Fibroblast of skin of abdomen (primary cell): ENCODE measurements around the gene MARK3.
"Not testable (repeated sequence)": the region's sequence is repeated elsewhere in the genome, so short reads cannot be mapped to it uniquely, and the experiment has no call there.

Experiments used
- DNase-seq: peaks from one replicate; pipeline ENCODE4 v3.0.0-alpha.2; 2013

Gene MARK3

GRCh38 chr14:103514596-103515421, 129.6 kb downstream of the MARK3 start:
- no peak for DNase-seq

- no peak for DNase-seq
These were observed 131.4 kb downstream of the MARK3 start for GRCh38 chr14:103516426-103517173.

- no peak for DNase-seq
These were observed 132.0 kb downstream of the MARK3 start for GRCh38 chr14:103517174-103517566.

- no peak for DNase-seq
These were observed 132.7 kb downstream of the MARK3 start for GRCh38 chr14:103517721-103518421.

- peak; percentile 34 for DNase-seq
These were observed 133.3 kb downstream of the MARK3 start for GRCh38 chr14:103518422-103519042.

- DNase-seq, result no peak
These were observed 134.0 kb downstream of the MARK3 start for GRCh38 chr14:103519043-103519836.

GRCh38 chr14:103519837-103520212, 134.6 kb downstream of the MARK3 start:
- DNase-seq, result no peak

GRCh38 chr14:103520269-103520656, 135.0 kb downstream of the MARK3 start:
- no peak for DNase-seq

GRCh38 chr14:103520657-103521437, 135.6 kb downstream of the MARK3 start:
- peak; percentile 52 for DNase-seq

GRCh38 chr14:103521438-103521950, 136.3 kb downstream of the MARK3 start:
- DNase-seq, result no peak

GRCh38 chr14:103521951-103522563, 136.8 kb downstream of the MARK3 start:
- no peak for DNase-seq

- peak; percentile 29 for DNase-seq
These were observed 137.7 kb downstream of the MARK3 start, which contains the start of gene CKB for GRCh38 chr14:103522649-103523574. CKB (minus strand) TSS chr14:103522830; CDS start chr14:103522493, 337 bp downstream.

GRCh38 chr14:103523575-103523954, 138.3 kb downstream of the MARK3 start:
- no peak for DNase-seq

GRCh38 chr14:103524002-103524935, 139.1 kb downstream of the MARK3 start:
- no peak for DNase-seq

- DNase-seq, result not testable (repeated sequence)
These were observed 140.4 kb downstream of the MARK3 start for GRCh38 chr14:103525430-103526246.

- DNase-seq, result no peak
These were observed 141.2 kb downstream of the MARK3 start for GRCh38 chr14:103526247-103526913.

GRCh38 chr14:103526914-103527248, 141.7 kb downstream of the MARK3 start:
- DNase-seq, result no peak
